Measurements from ENCODE around the gene CACNA2D3. TPM values are rescaled to one million over a fixed set of nuclear protein-coding genes. Genes with fewer than 3 reads are reported as not detected.

The CACNA2D3 gene
- total RNA-seq, 2 donors from 2014 or later: 0.97 TPM; not detected in 1

GRCh38 chr3:54939557-54940300, 817.4 kb downstream of the CACNA2D3 start:
- Histone ChIP-seq H3K9me3 (ENCODE audit: control insufficient read depth, low read length) (no peaks in the 10 kb centered on the region), H3K4me3 (ENCODE audit: low read length) (no peak overlapping the region), H3K27ac (ENCODE audit: low read depth, low read length) (no peak overlapping the region), H3K9ac (ENCODE audit: extremely low read depth, low read length, poor library complexity, severe bottlenecking) (no peak overlapping the region), H3K36me3 (ENCODE audit: control insufficient read depth, insufficient read depth, low read length) (no peaks in the 10 kb centered on the region), H3K27me3 (ENCODE audit: control insufficient read depth, insufficient read depth, low read length, poor library complexity, severe bottlenecking) (no peaks in the 10 kb centered on the region), H3K4me1 (ENCODE audit: control insufficient read depth, insufficient read depth, low read length) (no peaks in the 10 kb centered on the region)
- no peaks in the 10 kb centered on the region for H3K36me3 Mint-ChIP-seq (ENCODE audit: low read depth)
- no peak for DNase-seq
- no peaks in the 10 kb centered on the region for H3K9me3 Mint-ChIP-seq
- H3K27me3 Mint-ChIP-seq (ENCODE audit: insufficient read depth): no peaks in the 10 kb centered on the region
- no peak overlapping the region for H3K27ac Mint-ChIP-seq
- no peak for TF ChIP-seq CTCF (conservative IDR thresholded peaks at IDR 0.05)
- WGBS, 2 experiments (ENCODE audit: insufficient coverage in 1 of 2, insufficient read length in 1 of 2): 42 to 69% methylated on average over 3 to 6 of the region's 6 CpGs
- peaks cover 6% of the 10 kb centered on the region for H3K4me1 Mint-ChIP-seq
- H3K4me3 Mint-ChIP-seq: no peak overlapping the region

- Histone ChIP-seq H3K4me1 (ENCODE audit: control insufficient read depth, insufficient read depth, low read length) (no peaks in the 10 kb centered on the region), H3K9me3 (ENCODE audit: control insufficient read depth, low read length) (no peaks in the 10 kb centered on the region), H3K36me3 (ENCODE audit: control insufficient read depth, insufficient read depth, low read length) (no peaks in the 10 kb centered on the region), H3K9ac (ENCODE audit: extremely low read depth, low read length, poor library complexity, severe bottlenecking) (no peak overlapping the region), H3K27ac (ENCODE audit: low read depth, low read length) (no peak overlapping the region), H3K4me3 (ENCODE audit: low read length) (no peak overlapping the region), H3K27me3 (ENCODE audit: control insufficient read depth, insufficient read depth, low read length, poor library complexity, severe bottlenecking) (no peaks in the 10 kb centered on the region)
- peaks cover 7% of the 10 kb centered on the region for H3K4me1 Mint-ChIP-seq
- 94 to 100% methylated on average over 2 of the region's 2 CpGs for WGBS, 2 experiments (ENCODE audit: insufficient coverage in 1 of 2, insufficient read length in 1 of 2)
- H3K27me3 Mint-ChIP-seq (ENCODE audit: insufficient read depth): no peaks in the 10 kb centered on the region
- H3K27ac Mint-ChIP-seq: no peak overlapping the region
- no peak for DNase-seq
- H3K36me3 Mint-ChIP-seq (ENCODE audit: low read depth): no peaks in the 10 kb centered on the region
- TF ChIP-seq CTCF (conservative IDR thresholded peaks at IDR 0.05): no peak
- H3K4me3 Mint-ChIP-seq: no peak overlapping the region
- no peaks in the 10 kb centered on the region for H3K9me3 Mint-ChIP-seq
These were observed 818.6 kb downstream of the CACNA2D3 start for GRCh38 chr3:54940971-54941370.

GRCh38 chr3:54941690-54942362, 819.5 kb downstream of the CACNA2D3 start:
- no peak for DNase-seq
- WGBS, 2 experiments (ENCODE audit: insufficient coverage in 1 of 2, insufficient read length in 1 of 2): 91 to 97% methylated on average over 5 to 7 of the region's 7 CpGs
- H3K9ac ChIP-seq (ENCODE audit: extremely low read depth, low read length, poor library complexity, severe bottlenecking): no peak overlapping the region
- no peaks in the 10 kb centered on the region for H3K27me3 ChIP-seq (ENCODE audit: control insufficient read depth, insufficient read depth, low read length, poor library complexity, severe bottlenecking)
- Mint-ChIP-seq H3K4me1 (peaks cover 7% of the 10 kb centered on the region), H3K4me3 (no peak overlapping the region), H3K36me3 (ENCODE audit: low read depth) (no peaks in the 10 kb centered on the region), H3K9me3 (no peaks in the 10 kb centered on the region), H3K27ac (no peak overlapping the region), H3K27me3 (ENCODE audit: insufficient read depth) (no peaks in the 10 kb centered on the region)
- no peak overlapping the region for H3K4me3 ChIP-seq (ENCODE audit: low read length)
- H3K27ac ChIP-seq (ENCODE audit: low read depth, low read length): no peak overlapping the region
- H3K36me3 ChIP-seq (ENCODE audit: control insufficient read depth, insufficient read depth, low read length): no peaks in the 10 kb centered on the region
- H3K9me3 ChIP-seq (ENCODE audit: control insufficient read depth, low read length): no peaks in the 10 kb centered on the region
- no peaks in the 10 kb centered on the region for H3K4me1 ChIP-seq (ENCODE audit: control insufficient read depth, insufficient read depth, low read length)
- no peak for TF ChIP-seq CTCF (conservative IDR thresholded peaks at IDR 0.05)

All from endodermal cell (in vitro differentiated cells).